HG02571 (cell line): ENCODE data around the gene ADAMTSL4.

ENCODE experiments used
- ATAC-seq: cut with Tn5 transposase; IDR thresholded peaks from one replicate; pipeline ENCODE4 v1.9.1; 2021; ENCODE audit warnings: mild to moderate bottlenecking, moderate library complexity; ENCODE audit not compliant: unreplicated experiment

ADAMTSL4 gene

GRCh38 chr1:150548632-150549495 is at the start of gene ADAMTSL4:
TSS of gene ADAMTSL4 (plus strand) at chr1:150549408. CDS start at chr1:150552289, 2,881 bp downstream.
- no peak for ATAC-seq

DNA sequence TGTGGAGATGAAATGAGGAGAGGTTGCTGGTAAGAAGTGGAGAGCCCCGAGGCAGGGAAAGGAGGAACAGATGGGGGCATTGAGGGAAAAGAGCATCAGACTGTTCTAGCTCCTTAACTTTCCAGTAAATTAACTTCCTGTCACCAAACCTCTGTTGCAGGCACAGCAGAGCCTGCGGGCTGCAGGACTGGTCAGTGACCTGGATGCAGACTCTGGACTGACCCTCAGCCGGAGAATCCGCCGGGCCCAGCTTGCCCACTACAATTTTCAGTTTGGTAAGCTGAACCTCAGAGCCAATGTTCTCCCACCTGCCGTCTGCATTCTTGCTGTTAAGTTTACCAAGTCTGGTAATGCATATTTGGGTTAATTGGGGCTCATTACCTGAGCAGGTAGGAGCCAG is 43.8 kb upstream of the ADAMTSL4 start:
- ATAC-seq = no peak

- ATAC-seq = no peak
Observed at GRCh38 chr1:150507912-150508864, 41.0 kb upstream of the ADAMTSL4 start, which contains the start of gene ECM1. TSS of gene ECM1 (plus strand) at chr1:150508109. CDS start at chr1:150508210, 101 bp downstream.

DNA sequence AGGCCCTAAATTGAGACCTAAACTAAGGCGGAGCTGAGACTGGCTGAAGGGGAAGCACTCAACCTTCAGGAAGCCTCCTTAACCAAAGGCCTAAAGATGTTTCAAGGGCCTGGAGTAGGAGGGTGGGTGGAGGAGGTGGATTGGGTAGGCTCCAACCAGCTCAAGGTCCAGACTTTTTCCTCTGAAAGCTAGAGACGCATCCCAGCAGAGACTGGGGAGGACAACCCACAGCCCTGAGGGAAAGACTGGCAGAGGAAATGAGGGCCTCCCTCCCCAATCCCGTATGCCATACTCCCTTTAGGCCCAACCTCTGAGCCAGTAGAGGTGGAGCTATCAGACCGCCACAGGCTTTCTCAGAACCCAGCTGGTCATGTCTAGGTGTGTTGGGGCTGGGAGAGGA is 40.2 kb upstream of the ADAMTSL4 start:
- no peak for ATAC-seq

GRCh38 chr1:150511551-150511950 is 37.7 kb upstream of the ADAMTSL4 start:
- ATAC-seq = no peak

DNA sequence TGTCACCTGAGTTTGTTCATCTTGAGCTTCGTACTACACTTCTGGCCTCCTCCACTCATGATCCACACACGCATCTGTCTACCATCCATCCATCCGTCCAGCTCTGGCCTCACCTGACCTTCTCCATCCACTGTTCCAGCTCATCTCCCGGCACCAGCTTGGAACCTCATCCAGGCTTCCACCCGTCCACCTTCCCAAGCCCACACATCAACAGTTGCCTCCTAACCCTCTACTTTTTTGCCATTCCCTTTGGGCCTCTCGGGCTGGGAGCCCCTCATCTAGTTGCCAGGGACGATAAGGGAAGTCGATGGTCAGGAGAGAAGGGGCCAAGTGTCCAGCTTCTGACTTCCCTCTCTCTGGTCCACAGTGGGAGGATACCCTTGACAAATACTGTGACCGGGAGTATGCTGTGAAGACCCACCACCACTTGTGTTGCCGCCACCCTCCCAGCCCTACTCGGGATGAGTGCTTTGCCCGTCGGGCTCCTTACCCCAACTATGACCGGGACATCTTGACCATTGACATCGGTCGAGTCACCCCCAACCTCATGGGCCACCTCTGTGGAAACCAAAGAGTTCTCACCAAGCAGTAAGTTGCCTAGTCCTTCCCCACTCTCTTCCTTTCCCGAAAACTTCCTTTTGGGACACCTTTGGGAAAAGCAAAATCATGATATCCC is 37.1 kb upstream of the ADAMTSL4 start:
- no peak for ATAC-seq

GRCh38 chr1:150512846-150513245 is 36.4 kb upstream of the ADAMTSL4 start:
- no peak for ATAC-seq

GRCh38 chr1:150513351-150513791 is 35.8 kb upstream of the ADAMTSL4 start:
- ATAC-seq = no peak

DNA sequence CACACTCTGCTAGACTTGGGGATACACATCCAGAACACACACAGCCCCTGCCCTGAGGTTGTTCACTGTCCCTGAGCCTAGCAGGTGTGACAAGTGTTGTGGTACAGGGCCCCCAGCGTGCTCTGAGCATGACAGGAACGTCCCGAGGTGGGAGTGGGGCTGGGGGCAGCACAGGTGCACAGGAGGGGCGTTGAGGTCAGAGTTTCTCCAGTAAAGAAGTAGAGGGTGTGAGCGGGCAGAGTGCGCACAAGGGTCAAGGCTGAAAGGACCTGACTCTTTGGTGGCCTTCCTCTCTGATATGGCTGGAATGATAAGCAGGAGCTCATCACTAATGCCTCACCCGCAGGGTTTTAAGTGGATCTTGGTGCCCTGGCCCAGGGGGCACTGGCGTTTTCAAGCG is 34.9 kb upstream of the ADAMTSL4 start:
- ATAC-seq = no peak

DNA sequence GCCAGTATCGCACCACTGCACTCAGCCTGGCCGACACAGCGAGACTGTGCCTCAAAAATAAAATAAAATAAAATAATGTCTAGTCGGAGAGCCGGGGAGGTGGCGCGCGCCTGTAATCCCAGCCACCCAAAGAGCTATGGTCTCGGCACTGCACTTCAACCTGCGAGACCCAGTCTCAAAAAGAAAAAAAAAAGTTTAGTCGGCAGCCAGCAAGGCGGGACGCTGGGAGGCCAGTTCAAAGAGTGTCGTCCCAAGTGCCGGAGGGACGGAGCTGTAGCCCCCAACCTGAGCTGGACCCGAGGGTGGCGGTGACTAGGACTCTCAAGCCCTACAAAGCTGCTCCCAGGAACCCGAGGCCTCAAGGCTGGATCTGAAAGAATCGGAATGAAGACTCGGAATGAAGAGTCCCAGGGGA is 34.3 kb upstream of the ADAMTSL4 start:
- peak; percentile 9 for ATAC-seq

DNA sequence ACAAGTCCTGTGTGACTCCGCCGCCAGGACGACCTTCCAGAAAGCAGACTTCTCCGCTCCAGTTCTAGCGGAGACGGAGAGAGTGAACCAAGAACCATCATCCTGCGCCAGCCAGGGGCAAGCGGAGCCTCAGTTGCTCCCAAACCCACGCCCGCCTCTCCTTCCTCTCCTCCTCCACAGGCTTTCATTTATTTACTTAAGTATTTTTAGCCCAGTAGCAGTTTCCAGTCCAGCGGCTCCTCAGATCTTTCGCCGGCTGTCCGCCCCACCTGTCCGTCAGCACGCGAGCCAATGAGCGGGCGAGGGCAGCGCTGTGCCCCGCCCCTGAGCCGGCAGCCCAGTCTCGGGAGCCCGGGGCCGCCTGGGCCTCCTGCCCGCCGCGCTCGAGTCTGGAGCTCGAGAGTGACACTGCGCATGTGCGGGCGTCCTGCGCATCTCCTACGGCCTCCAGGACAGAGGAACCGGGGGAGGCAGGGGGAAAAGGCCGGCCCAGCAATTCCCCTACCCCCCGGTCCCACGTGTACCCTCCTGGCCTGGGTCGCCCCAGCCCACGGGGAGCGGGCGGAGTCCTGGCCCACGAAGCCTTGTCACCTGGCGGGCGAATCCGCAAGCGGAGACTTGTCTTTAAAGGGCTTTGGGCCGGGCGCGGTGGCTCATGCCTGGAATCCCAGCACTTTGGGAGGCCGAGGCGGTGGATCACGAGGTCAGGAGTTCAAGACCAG is 33.7 kb upstream of the ADAMTSL4 start, which contains the start of gene FALEC:
TSS of gene FALEC (plus strand) at position 425 of the 722 bp plus-strand sequence.
- ATAC-seq = peak; percentile 96

DNA sequence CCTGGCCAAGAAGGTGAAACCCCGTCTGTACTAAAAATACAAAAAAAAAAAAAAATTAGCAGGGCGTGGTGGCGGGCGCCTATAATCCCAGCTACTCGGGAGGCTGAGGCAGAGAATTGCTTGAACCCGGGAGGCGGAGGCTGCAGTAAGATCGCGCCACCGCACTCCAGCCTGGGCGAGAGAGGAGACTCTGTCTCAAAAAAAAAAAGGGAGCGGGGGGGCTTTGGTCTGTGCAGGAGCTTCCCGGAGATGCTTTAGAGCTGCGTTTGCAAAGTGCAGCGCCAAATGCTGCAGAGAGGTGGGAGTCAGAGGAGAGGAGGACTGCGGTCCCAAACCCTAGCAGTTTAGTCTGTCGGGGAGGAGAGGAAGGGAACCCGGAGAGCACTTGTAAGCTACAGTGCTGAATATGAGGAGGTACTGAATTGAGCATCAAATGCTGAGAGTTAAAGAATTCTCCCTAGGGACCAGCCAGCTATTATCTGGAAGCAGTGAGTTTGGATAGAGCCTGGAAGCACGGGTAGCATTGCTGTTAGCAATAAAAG is 33.1 kb upstream of the ADAMTSL4 start:
- no peak for ATAC-seq

GRCh38 chr1:150516616-150517015 is 32.6 kb upstream of the ADAMTSL4 start:
- no peak for ATAC-seq

GRCh38 chr1:150521196-150521968 is 27.8 kb upstream of the ADAMTSL4 start:
- no peak for ATAC-seq

DNA sequence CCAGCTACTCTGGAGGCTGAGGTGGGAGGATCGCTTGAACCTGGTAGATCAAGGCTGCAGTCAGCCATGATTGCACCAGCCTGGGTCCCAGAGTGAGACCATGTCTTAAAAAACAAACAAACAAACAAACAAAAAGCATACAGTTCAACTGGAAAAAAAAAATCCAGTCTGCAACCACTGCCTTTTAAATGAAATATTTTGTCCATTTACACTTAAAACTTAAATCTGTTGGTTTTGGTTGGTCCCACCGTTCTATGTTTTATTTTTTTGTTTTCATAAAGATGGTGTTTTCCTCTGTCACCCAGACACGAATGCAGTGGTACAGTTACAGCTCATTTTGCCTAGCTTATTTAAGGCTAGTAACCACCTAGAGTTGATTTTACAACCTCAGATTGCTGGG is 23.9 kb upstream of the ADAMTSL4 start:
- no peak for ATAC-seq

- ATAC-seq = no peak
Observed at GRCh38 chr1:150528196-150528595, 21.0 kb upstream of the ADAMTSL4 start.

DNA sequence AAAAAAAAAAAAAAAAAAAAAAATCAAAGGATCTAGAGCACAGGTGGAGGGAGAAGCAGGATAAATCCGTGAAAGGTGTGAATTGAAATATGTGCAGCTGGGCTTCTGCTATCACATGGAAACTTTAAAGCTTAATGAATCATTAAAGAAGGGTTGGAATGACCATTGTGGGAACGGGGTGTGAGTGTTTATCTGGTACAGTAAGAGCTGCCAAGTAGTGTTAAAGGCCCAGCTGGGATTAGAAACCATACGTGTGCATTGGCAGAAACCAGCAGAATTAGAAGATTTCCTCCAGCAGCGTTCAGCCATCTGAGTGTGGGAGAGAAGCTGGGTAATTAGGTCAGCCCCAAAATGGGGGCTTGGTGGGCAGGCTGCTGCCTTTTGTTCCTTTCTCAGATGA is 20.2 kb upstream of the ADAMTSL4 start:
- ATAC-seq = no peak

- ATAC-seq = no peak
Observed at GRCh38 chr1:150530491-150531159, 18.6 kb upstream of the ADAMTSL4 start.

GRCh38 chr1:150532860-150533259 is 16.3 kb upstream of the ADAMTSL4 start:
- no peak for ATAC-seq
